ENCODE data around the gene XPR1. TPM values are rescaled to one million over a fixed set of nuclear protein-coding genes. Genes with fewer than 3 reads are reported as not detected.

Gene XPR1
- total RNA-seq, 1 experiment from 2014 or later = 39.7 TPM

DNA sequence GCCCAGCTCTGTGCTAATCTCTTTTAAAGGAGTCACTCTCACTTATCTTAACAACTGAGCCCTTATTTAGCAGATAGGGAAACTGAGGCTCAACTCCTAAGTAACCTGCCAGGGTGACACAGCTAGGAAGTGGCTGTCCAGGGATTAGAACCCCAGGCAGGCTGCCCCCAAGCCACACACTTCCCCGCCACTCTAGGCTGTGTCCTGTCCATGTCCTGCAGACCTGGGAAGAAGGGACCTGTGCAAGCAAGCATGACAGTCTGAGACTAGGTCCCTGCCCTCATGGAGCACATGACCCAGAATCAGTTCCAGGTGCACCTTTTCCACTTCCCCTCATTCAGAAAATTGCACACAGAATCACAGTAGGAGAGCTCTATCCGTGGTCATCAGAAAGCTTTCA lies 293.1 kb downstream of the XPR1 start:
- no peaks in the 10 kb centered on the region for H3K9me3 Mint-ChIP-seq (ENCODE audit: unreplicated experiment)
- TF ChIP-seq, protein P1, sequence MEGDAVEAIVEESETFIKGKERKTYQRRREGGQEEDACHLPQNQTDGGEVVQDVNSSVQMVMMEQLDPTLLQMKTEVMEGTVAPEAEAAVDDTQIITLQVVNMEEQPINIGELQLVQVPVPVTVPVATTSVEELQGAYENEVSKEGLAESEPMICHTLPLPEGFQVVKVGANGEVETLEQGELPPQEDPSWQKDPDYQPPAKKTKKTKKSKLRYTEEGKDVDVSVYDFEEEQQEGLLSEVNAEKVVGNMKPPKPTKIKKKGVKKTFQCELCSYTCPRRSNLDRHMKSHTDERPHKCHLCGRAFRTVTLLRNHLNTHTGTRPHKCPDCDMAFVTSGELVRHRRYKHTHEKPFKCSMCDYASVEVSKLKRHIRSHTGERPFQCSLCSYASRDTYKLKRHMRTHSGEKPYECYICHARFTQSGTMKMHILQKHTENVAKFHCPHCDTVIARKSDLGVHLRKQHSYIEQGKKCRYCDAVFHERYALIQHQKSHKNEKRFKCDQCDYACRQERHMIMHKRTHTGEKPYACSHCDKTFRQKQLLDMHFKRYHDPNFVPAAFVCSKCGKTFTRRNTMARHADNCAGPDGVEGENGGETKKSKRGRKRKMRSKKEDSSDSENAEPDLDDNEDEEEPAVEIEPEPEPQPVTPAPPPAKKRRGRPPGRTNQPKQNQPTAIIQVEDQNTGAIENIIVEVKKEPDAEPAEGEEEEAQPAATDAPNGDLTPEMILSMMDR (IDR thresholded peaks at IDR 0.05; ENCODE audit: unreplicated experiment) = no peak
- ChIA-PET POLR2A (no interaction called here), CTCF (interaction anchor here (0.5 to 1.1 kb wide), 6 partner anchors 10 to 241 kb away, joined by 3 to 5 read pairs (median 3); no protein-coding TSS in a partner anchor)
- no peak overlapping the region for H3K4me3 Mint-ChIP-seq (ENCODE audit: unreplicated experiment)
- BruUV-seq (replicated peaks) = no TSS peak
- no peaks in the 10 kb centered on the region for H3K36me3 Mint-ChIP-seq (ENCODE audit: insufficient read depth, unreplicated experiment)
- H3K27ac Mint-ChIP-seq (ENCODE audit: low read depth, unreplicated experiment) = no peak overlapping the region
- intact Hi-C loops (cut with micrococcal nuclease) = no loop called here
- H3K4me1 Mint-ChIP-seq (ENCODE audit: insufficient read depth, unreplicated experiment) = peaks cover 9% of the 10 kb centered on the region
- H3K27me3 Mint-ChIP-seq (ENCODE audit: insufficient read depth, unreplicated experiment) = no peaks in the 10 kb centered on the region
- no peak for DNase-seq (ENCODE audit: unreplicated experiment)

DNA sequence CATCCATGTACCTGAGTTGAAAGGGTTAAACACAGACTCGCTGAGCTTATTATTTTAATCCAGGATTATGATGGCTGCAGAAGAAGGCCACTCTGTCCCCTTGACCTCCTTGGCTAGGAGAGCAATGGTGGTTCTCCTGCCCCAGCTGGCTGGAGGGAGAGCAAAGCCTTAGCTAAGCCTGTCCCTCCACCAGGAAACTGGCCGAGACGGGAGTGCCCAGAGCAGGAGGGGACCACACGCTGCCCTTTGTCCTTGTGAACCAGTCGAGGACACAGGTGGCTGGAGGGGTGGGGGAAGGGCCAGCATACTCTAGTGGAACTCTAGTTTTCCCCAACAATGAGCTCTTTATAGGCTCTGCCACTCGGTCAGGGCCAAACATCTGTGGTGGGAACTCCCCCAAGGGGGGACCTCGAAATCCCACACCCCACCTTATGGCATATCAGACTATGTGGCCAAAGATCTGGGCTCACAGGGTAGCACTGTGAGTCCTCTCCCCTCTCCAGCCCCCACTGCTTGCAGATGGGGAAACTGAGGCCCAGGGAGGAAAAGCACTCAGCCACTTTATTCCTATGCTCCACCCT lies 293.7 kb downstream of the XPR1 start:
- TF ChIP-seq, protein P1 (IDR thresholded peaks at IDR 0.05; ENCODE audit: unreplicated experiment) = no peak
- H3K27me3 Mint-ChIP-seq (ENCODE audit: insufficient read depth, unreplicated experiment) = no peaks in the 10 kb centered on the region
- POLR2A ChIA-PET = no interaction called here
- CTCF ChIA-PET = interaction anchor here (0.5 to 1.6 kb wide), 8 partner anchors 10 to 241 kb away, joined by 3 to 5 read pairs (median 3); no protein-coding TSS in a partner anchor
- no peaks in the 10 kb centered on the region for H3K36me3 Mint-ChIP-seq (ENCODE audit: insufficient read depth, unreplicated experiment)
- no peaks in the 10 kb centered on the region for H3K9me3 Mint-ChIP-seq (ENCODE audit: unreplicated experiment)
- intact Hi-C loops (cut with micrococcal nuclease) = no loop called here
- no peak for DNase-seq (ENCODE audit: unreplicated experiment)
- no TSS peak for BruUV-seq (replicated peaks)
- no peak overlapping the region for H3K4me3 Mint-ChIP-seq (ENCODE audit: unreplicated experiment)
- peaks cover 9% of the 10 kb centered on the region for H3K4me1 Mint-ChIP-seq (ENCODE audit: insufficient read depth, unreplicated experiment)
- no peak overlapping the region for H3K27ac Mint-ChIP-seq (ENCODE audit: low read depth, unreplicated experiment)

DNA sequence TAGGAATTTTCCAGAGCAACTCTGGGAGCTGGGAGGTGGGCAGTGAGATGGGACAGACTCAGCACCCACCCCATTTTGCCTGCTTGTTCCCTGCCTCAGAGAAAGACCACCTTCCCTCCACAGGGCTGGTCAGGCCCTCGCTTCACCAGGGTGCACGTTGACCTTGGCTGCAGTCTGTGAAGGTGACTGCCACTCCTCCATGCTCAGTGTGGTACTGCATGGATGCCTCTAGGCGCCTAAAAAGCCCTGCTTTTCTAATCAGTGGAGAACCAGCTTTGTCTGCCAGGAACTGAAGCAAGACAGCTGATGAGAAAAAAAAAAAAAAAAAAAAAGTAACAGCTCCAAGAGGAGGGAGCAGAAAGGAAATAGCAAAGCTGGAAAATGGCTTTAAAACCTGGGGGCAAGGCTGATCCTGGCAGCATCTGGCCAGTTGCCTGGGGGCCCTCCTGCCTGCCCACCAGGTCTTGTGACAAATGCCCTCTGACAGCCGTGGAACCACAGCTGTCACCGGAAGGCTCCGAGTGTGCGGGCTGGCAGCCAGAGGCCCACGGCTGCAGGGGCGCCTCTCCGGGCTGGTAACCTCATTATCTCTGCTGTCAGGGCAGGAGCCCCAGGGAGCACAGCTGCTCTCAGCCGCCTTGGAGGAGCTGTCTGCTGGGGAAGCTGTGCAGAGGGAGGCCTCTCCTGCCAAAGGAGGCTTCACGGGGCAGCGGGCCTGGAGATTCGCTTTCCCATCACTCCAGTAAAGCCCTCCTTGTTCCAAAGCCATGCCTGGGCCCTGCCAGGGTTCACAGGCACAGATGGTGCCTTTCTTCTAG lies 294.6 kb downstream of the XPR1 start:
- CTCF ChIA-PET = interaction anchor here (0.6 to 1.6 kb wide), 4 partner anchors 11 to 234 kb away, joined by 3 to 4 read pairs (median 3); no protein-coding TSS in a partner anchor
- no peaks in the 10 kb centered on the region for H3K36me3 Mint-ChIP-seq (ENCODE audit: insufficient read depth, unreplicated experiment)
- POLR2A ChIA-PET = no interaction called here
- H3K4me3 Mint-ChIP-seq (ENCODE audit: unreplicated experiment) = no peak overlapping the region
- TF ChIP-seq, protein P1 (IDR thresholded peaks at IDR 0.05; ENCODE audit: unreplicated experiment) = no peak
- no peak for DNase-seq (ENCODE audit: unreplicated experiment)
- no TSS peak for BruUV-seq (replicated peaks)
- peaks cover 9% of the 10 kb centered on the region for H3K4me1 Mint-ChIP-seq (ENCODE audit: insufficient read depth, unreplicated experiment)
- H3K27me3 Mint-ChIP-seq (ENCODE audit: insufficient read depth, unreplicated experiment) = no peaks in the 10 kb centered on the region
- H3K27ac Mint-ChIP-seq (ENCODE audit: low read depth, unreplicated experiment) = no peak overlapping the region
- no peaks in the 10 kb centered on the region for H3K9me3 Mint-ChIP-seq (ENCODE audit: unreplicated experiment)
- intact Hi-C loops (cut with micrococcal nuclease) = no loop called here

DNA sequence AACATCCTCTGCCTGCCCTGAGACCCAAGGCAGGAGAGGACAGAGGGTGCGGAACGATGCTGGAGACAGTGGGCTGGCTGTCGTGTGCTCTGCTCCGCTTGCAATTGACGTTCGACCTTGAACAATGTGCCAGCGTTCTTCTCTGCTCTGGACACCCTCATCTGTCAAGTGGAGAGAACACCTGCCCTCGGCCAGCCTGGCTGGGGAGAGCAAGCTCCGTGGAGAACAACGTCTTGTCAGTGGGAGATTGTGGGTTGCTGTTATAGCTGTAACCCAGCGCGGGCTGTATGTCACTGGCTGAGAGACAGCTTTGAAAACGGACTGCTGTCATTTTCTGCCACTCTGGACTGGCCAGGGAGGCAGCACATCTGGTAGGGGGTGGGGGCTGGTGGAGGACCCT lies 295.5 kb downstream of the XPR1 start:
- no peak overlapping the region for H3K27ac Mint-ChIP-seq (ENCODE audit: low read depth, unreplicated experiment)

More for the DNA sequence above, 295.5 kb downstream of the XPR1 start:
- H3K36me3 Mint-ChIP-seq (ENCODE audit: insufficient read depth, unreplicated experiment) = no peaks in the 10 kb centered on the region
- H3K27me3 Mint-ChIP-seq (ENCODE audit: insufficient read depth, unreplicated experiment) = no peaks in the 10 kb centered on the region
- intact Hi-C loops (cut with micrococcal nuclease) = no loop called here
- no peak for DNase-seq (ENCODE audit: unreplicated experiment)
- no peaks in the 10 kb centered on the region for H3K9me3 Mint-ChIP-seq (ENCODE audit: unreplicated experiment)
- CTCF ChIA-PET = interaction anchor here (1.6 kb wide), 1 partner anchor 12 kb away, joined by 3 read pairs; no protein-coding TSS in a partner anchor
- TF ChIP-seq, protein P1 (IDR thresholded peaks at IDR 0.05; ENCODE audit: unreplicated experiment) = no peak
- no peak overlapping the region for H3K4me3 Mint-ChIP-seq (ENCODE audit: unreplicated experiment)
- H3K4me1 Mint-ChIP-seq (ENCODE audit: insufficient read depth, unreplicated experiment) = peaks cover 9% of the 10 kb centered on the region
- no TSS peak for BruUV-seq (replicated peaks)
- POLR2A ChIA-PET = no interaction called here
